Left renal pelvis (tissue), 4 donors: ENCODE data around the gene TSPEAR. TPM values are rescaled to one million over a fixed set of nuclear protein-coding genes. Genes with fewer than 3 reads are reported as not detected.

Experiments
- DNase-seq, 4 donors: peaks; one replicate each; pipeline ENCODE4 v3.0.0-alpha.2; 2013; ENCODE audit warnings: low read depth in 4 of 4, low spot score in 3 of 4
- polyA plus RNA-seq, 4 donors: library from polyadenylated mRNA; unstranded; fragments of 120-200 nt; gene quantifications; one replicate each; pipeline ENCODE4 v1.2.1, GENCODE V29; 2013; ENCODE audit not compliant: insufficient read length in 4 of 4

The TSPEAR gene
- 1 to 10 TPM in 2 of 4 donors, under 1 TPM in 2; 0.08 to 1.1 (median 0.74) TPM for polyA plus RNA-seq

- no peak for DNase-seq
Measured at GRCh38 chr21:44711327-44712202, at the start of gene TSPEAR. Gene TSPEAR, minus strand, starts transcription at chr21:44711572. Its CDS starts 58 bp downstream, at chr21:44711514.

GRCh38 chr21:44760376-44760775 lies 49.0 kb upstream of the TSPEAR start:
- no peak for DNase-seq

- no peak for DNase-seq
Measured at GRCh38 chr21:44759628-44760285, 48.4 kb upstream of the TSPEAR start.

GRCh38 chr21:44758781-44759627 lies 47.6 kb upstream of the TSPEAR start:
- DNase-seq: no peak

- DNase-seq: no peak
Measured at GRCh38 chr21:44758141-44758561, 46.8 kb upstream of the TSPEAR start.

GRCh38 chr21:44757731-44758130 lies 46.4 kb upstream of the TSPEAR start:
- no peak for DNase-seq

- DNase-seq: no peak
Measured at GRCh38 chr21:44756423-44757185, 45.2 kb upstream of the TSPEAR start.

GRCh38 chr21:44755227-44755626 lies 43.9 kb upstream of the TSPEAR start:
- DNase-seq: no peak

- DNase-seq: no peak
Measured at GRCh38 chr21:44753357-44753756, 42.0 kb upstream of the TSPEAR start.

GRCh38 chr21:44752671-44753235 lies 41.4 kb upstream of the TSPEAR start:
- no peak for DNase-seq

- DNase-seq: no peak
Measured at GRCh38 chr21:44751799-44752636, 40.6 kb upstream of the TSPEAR start.

GRCh38 chr21:44751186-44751798 lies 39.9 kb upstream of the TSPEAR start:
- no peak for DNase-seq

- DNase-seq: no peak
Measured at GRCh38 chr21:44750675-44751025, 39.3 kb upstream of the TSPEAR start.

- no peak for DNase-seq
Measured at GRCh38 chr21:44749759-44750674, 38.6 kb upstream of the TSPEAR start.

- DNase-seq: no peak
Measured at GRCh38 chr21:44749116-44749758, 37.9 kb upstream of the TSPEAR start.

- no peak for DNase-seq
Measured at GRCh38 chr21:44748621-44749020, 37.2 kb upstream of the TSPEAR start.
